NCI-H1417 treated with DMSO at 0.1 percent for 48 hours (cell line): ENCODE results near the gene PCNT.

Source experiments
- DNase-seq: peaks from one replicate; lab custom pipeline; 2025; lab: John Stamatoyannopoulos, UW

Gene PCNT

DNA sequence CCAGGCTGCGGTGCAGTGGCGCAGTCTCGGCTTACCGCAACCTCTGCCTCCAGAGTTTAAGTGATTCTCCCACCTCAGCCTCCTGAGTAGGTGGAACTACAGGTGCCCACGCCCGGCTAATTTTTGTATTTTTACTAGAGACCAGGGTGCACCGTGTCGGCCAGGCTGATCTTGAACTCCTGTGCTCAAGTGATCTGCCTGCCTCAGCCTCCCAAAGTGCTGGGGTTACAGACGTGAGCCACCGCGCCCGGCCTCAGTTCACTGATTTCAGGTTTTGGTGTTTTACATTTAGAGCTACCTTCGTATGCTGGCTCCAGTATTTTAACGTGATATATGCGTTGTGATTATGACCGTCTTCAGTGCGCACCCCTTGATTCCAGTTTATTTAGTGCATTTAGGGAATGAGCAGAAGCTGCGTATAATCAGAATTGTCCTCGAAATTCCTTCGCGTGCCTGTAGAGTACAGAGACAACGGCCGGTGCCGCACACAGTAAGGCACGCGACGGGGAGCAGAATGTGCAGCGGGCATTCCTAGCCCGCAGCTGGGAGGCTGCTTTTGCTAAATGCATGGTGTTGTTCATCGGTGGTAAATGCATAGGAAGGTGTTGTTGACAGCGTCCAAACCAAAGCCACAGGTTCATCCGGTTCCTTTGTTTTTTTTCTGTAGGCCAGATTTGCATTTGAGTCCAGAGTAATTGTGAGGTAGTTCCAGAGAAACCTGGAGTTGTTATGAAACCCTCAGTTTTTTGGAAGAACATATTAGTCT, 85.9 kb downstream of the PCNT start:
- DNase-seq: no peak

- DNase-seq: no peak
Observed at GRCh38 chr21:46410516-46410915, 86.6 kb downstream of the PCNT start.

DNA sequence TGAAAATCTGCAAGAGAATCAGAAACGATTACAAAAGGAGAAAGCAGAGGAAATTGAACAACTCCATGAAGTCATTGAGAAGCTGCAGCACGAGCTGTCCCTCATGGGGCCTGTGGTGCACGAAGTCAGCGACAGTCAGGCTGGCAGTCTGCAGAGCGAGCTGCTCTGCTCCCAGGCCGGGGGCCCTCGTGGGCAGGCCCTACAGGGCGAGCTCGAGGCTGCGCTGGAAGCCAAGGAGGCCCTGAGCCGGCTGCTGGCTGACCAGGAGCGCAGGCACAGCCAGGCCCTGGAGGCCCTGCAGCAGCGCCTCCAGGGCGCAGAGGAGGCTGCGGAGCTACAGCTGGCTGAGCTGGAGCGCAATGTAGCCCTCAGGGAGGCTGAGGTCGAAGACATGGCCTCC, 87.3 kb downstream of the PCNT start:
- no peak for DNase-seq

GRCh38 chr21:46411691-46412090, 87.7 kb downstream of the PCNT start:
- no peak for DNase-seq

GRCh38 chr21:46412521-46413364, 88.8 kb downstream of the PCNT start:
- DNase-seq: no peak

DNA sequence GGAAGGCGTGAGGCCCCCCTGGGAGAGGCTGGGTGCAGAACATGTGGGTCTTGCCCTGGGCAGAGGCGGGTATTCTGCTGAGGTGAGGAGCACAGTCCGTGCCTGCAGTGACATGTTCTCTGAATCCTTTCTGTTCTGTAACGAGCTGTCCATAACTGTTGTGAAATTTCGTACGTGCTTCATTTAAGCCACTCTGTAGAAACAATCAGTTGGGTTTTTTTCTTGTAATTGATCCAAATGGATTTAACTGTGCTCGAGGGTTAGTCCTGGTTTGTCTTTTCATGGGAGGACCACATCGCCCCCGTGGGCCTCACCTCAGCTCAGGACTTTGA, 89.4 kb downstream of the PCNT start:
- DNase-seq: no peak

GRCh38 chr21:46414965-46415275, 91.0 kb downstream of the PCNT start:
- no peak for DNase-seq

GRCh38 chr21:46416551-46416950, 92.6 kb downstream of the PCNT start:
- DNase-seq: no peak

DNA sequence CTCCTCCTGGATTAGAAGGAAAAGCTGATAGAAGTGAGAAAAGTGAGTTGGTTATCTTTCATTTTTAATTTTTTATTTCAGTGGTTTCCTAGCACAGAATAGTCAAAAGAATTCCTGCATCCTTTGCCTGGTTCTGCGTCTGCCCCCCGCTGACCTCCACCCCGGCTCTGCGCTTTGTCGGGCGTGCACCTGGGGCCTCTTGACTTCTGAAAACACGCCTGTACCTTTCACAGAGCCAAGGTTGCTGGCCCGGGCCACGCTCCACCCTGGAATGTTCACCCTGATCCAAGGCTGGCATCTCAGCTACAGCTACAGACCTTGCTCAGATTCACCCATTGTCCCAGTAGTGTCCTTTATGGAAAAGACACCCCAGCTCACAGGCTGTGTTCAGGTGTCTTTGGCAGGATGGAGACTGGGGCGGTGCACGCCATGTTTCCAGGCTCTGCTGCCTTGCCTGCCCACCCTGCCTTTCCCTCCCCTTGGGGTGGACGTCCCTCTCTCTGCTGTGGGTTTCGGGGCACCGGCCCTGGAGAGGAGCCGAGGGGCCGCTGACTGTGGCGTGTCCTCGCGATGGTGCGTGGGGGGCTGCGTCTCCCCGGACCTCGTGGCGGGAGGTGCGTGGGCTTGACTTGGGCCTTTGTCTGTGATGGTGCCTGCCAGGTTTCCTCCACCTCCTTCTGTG, 94.5 kb downstream of the PCNT start:
- no peak for DNase-seq

GRCh38 chr21:46420241-46421190, 96.6 kb downstream of the PCNT start:
- DNase-seq: no peak

GRCh38 chr21:46421191-46421750, 97.3 kb downstream of the PCNT start:
- no peak for DNase-seq

- no peak for DNase-seq
Observed at GRCh38 chr21:46421756-46422555, 98.0 kb downstream of the PCNT start.

DNA sequence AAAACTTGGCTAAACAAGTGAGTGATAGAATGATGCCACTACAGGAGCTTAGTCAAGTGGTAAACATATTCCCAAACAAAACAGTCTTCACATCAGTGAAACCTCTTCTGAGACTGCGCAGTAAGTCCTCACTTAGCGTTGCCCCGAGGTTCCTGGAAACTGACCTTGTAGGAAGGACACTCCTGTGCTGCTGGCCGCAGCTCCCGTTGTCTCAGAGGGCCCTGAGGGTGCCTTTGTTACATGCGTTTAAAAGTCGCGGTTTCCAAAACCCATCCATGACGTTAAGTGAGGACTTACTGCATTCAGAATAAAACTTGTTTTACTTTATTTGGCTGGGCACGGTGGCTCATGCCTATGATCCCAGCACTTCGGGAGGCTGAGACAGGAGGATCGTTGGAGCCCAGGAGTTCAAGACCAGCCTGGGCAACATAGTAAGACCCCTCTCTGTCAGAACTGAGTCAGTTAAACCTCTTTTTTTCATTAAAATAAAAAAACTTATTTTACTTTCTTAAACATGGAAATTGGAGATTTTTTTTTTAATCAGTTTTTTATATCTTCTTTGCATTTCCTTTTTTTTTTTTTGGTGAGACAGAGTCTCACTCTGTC, 98.8 kb downstream of the PCNT start:
- no peak for DNase-seq

GRCh38 chr21:46423546-46424038, 99.6 kb downstream of the PCNT start:
- DNase-seq: no peak

- DNase-seq: no peak
Observed at GRCh38 chr21:46424039-46424591, 100.2 kb downstream of the PCNT start.

GRCh38 chr21:46424621-46425020, 100.7 kb downstream of the PCNT start:
- no peak for DNase-seq

DNA sequence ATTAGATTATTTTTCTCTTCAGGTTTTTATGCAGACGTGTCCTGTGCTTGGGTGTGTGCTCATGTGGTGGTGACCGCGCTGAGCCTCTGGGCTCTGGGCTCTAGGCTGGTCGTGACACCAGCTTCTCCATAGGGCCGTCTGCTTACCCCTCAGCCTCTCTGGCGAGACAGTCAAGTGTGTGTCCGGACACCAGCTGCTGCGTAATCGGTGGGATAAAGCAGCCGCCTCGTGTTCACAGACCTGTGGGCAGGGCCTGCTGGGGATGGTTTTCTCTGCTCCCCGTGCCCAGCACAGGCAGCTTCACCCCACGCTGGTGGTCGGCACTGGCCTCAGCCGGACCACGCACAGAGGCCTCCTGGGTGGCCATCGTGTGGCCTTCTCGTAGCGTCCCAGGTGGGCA, 101.1 kb downstream of the PCNT start:
- no peak for DNase-seq

GRCh38 chr21:46425571-46425970, 101.6 kb downstream of the PCNT start:
- no peak for DNase-seq

- no peak for DNase-seq
Observed at GRCh38 chr21:46426313-46427046, 102.5 kb downstream of the PCNT start.
